ENCODE data around the gene AUTS2. TPM values are rescaled to one million over a fixed set of nuclear protein-coding genes. Genes with fewer than 3 reads are reported as not detected.

Gene AUTS2
- total and polyA plus RNA-seq, 2 of the 8 experiments (the other 6 are each of a cell fraction or from before 2014, with no cell fraction given), result 25.9 to 101 TPM

- Histone ChIP-seq H2BK120ac (replicated peaks; ENCODE audit: low read depth, low read length) (no peak overlapping the region), H3K27ac (ENCODE audit: low read depth, low read length) (no peak overlapping the region), H3K79me2 (ENCODE audit: control insufficient read depth in 1 of 2, insufficient read depth in 2 of 2, low read length in 2 of 2) (no peaks in the 10 kb centered on the region), H3K36me3 (ENCODE audit: control insufficient read depth in 2 of 4, insufficient read depth in 4 of 4, low read length in 3 of 4) (no peaks in the 10 kb centered on the region), H3K4ac (replicated peaks; ENCODE audit: insufficient read length, low read depth, low read length) (no peak overlapping the region), H2AFZ (ENCODE audit: low read length) (no peak overlapping the region), H3K9me3 (ENCODE audit: insufficient read depth in 2 of 2, low read depth in 1 of 2, low read length in 1 of 2) (no peaks in the 10 kb centered on the region), H3K23me2 (ENCODE audit: low read depth, low read length) (no peaks in the 10 kb centered on the region), H3K4me3 (ENCODE audit: extremely low read depth in 1 of 4, insufficient read depth in 2 of 4, low read depth in 3 of 4, low read length in 4 of 4) (no peak overlapping the region), H4K91ac (replicated peaks; ENCODE audit: insufficient read length, low read length) (no peak overlapping the region), H2BK15ac (ENCODE audit: low read length) (no peak overlapping the region), H3K23ac (ENCODE audit: insufficient read length) (no peak overlapping the region), H3K18ac (ENCODE audit: extremely low read depth, low read length) (no peak overlapping the region), H3K14ac (ENCODE audit: insufficient read length) (no peak overlapping the region), H3K4me1 (replicated peaks in 1 of 4; ENCODE audit: control insufficient read depth in 3 of 4, insufficient read depth in 4 of 4, low read length in 3 of 4) (no peaks in the 10 kb centered on the region), H4K5ac (ENCODE audit: insufficient read length, low read depth, low read length) (no peak overlapping the region), H2AK5ac (ENCODE audit: low read depth, low read length) (no peak overlapping the region), H2BK5ac (ENCODE audit: low read depth, low read length) (no peak overlapping the region), H2BK12ac (ENCODE audit: low read depth, low read length) (no peak overlapping the region), H3K4me2 (ENCODE audit: insufficient read depth in 1 of 2, low read depth in 2 of 2, low read length in 2 of 2) (no peak overlapping the region), H2BK20ac (ENCODE audit: low read length) (no peak overlapping the region), H3K56ac (replicated peaks; ENCODE audit: insufficient read length, low read depth, low read length) (no peak overlapping the region), H4K8ac (ENCODE audit: extremely low read depth, insufficient read depth, low read length) (no peak overlapping the region), H3K79me1 (ENCODE audit: low read depth, low read length) (no peaks in the 10 kb centered on the region), H3K27me3 (replicated peaks in 1 of 4; ENCODE audit: control insufficient read depth in 3 of 4, extremely low read depth in 1 of 4, insufficient read depth in 3 of 4, low read length in 3 of 4) (no peaks in the 10 kb centered on the region), H4K20me1 (replicated peaks in 1 of 2; ENCODE audit: control insufficient read depth in 1 of 2, insufficient read depth in 2 of 2, low read length in 2 of 2) (no peaks in the 10 kb centered on the region), H3K9ac (replicated peaks in 1 of 4; ENCODE audit: extremely low read depth in 1 of 4, low read depth in 3 of 4, low read length in 3 of 4) (no peak overlapping the region)
- CTCF ChIA-PET (ENCODE audit: partially characterized antibody), result interaction anchor here (1.3 to 1.8 kb wide), 2 partner anchors 24 to 171 kb away, joined by 3 to 5 read pairs; no protein-coding TSS in a partner anchor
- POLR2A ChIA-PET (ENCODE audit: partially characterized antibody), result interaction anchor here (0.6 kb wide), 1 partner anchor 253 kb away, joined by 6 read pairs; no protein-coding TSS in a partner anchor
- no peak for FAIRE-seq
- DNase-seq (ENCODE audit: low read depth in 1 of 2, low spot score in 2 of 2), result no peak
- WGBS, 2 experiments (ENCODE audit: extremely low coverage in 1 of 2, insufficient coverage in 1 of 2, insufficient read length in 1 of 2, insufficient replicate concordance in 2 of 2, low coverage in 1 of 2, low lambda C conversion rate in 2 of 2, missing lambda C conversion rate in 1 of 2), result 93% methylated on average over 3 of the region's 3 CpGs; no CpG with 5 or more reads in 1 of the 2 experiments
Measured at GRCh38 chr7:70336536-70336935, 738.3 kb downstream of the AUTS2 start.
